ENCODE measurements around the gene EHD3.

EHD3 gene

DNA sequence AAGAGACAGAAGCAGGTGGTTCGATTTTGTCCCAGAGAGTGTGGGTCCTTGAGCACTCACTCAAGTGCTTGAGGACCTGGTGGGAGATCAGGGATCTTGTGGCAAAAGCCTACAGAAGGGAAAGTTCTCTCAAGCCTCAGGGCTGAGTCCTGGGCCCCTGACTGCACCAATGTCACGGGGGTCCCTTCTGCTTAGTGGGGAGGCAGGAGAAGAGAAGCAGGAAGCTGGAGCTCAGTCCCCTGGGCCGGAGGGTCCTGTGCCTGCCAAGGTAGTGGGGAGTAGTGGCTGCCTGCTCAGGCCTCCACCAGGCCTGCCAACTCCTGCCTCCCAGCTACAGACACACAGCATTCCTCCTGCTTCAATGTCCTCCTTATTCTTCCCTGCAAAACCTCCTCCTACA is 28.3 kb upstream of the EHD3 start:
- H3K27me3 ChIP-seq (ENCODE audit: low read length) = no peaks in the 10 kb centered on the region
- no peaks in the 10 kb centered on the region for H3K9me3 ChIP-seq (ENCODE audit: insufficient read depth, low read length)
- no peak overlapping the region for H2AFZ ChIP-seq (ENCODE audit: low read depth, low read length, severe bottlenecking)
- H3K4me3 ChIP-seq (ENCODE audit: insufficient read depth, low read length, poor library complexity, severe bottlenecking) = no peak overlapping the region
- no peak for TF ChIP-seq EZH2phosphoT487 (conservative IDR thresholded peaks at IDR 0.05; ENCODE audit: low read length)
- H3K4me2 ChIP-seq (ENCODE audit: low read depth, low read length, poor library complexity, severe bottlenecking) = no peak overlapping the region
- no peak overlapping the region for H3K9ac ChIP-seq (ENCODE audit: low read length)
- H4K20me1 ChIP-seq (ENCODE audit: low read depth, low read length) = no peaks in the 10 kb centered on the region
- H3K36me3 ChIP-seq (ENCODE audit: low read length) = no peaks in the 10 kb centered on the region
- no peaks in the 10 kb centered on the region for H3F3A ChIP-seq (ENCODE audit: insufficient read depth)
- H3K27ac ChIP-seq (ENCODE audit: low read depth, low read length) = no peak overlapping the region
- H3K9me2 ChIP-seq (replicated peaks; ENCODE audit: insufficient read depth, low read length) = no peaks in the 10 kb centered on the region
- H3K79me2 ChIP-seq (ENCODE audit: insufficient read depth, low read length) = no peaks in the 10 kb centered on the region

GRCh38 chr2:31207790-31208189 is 26.2 kb upstream of the EHD3 start:
- no peaks in the 10 kb centered on the region for H3K79me2 ChIP-seq (ENCODE audit: insufficient read depth, low read length)
- H2AFZ ChIP-seq (ENCODE audit: low read depth, low read length, severe bottlenecking) = no peak overlapping the region
- no peak overlapping the region for H3K4me3 ChIP-seq (ENCODE audit: insufficient read depth, low read length, poor library complexity, severe bottlenecking)
- TF ChIP-seq EZH2phosphoT487 (conservative IDR thresholded peaks at IDR 0.05; ENCODE audit: low read length) (no peak), CTCF (IDR thresholded peaks at IDR 0.05; ENCODE audit: insufficient read depth, low read length, poor library complexity, severe bottlenecking) (no peak)
- no peaks in the 10 kb centered on the region for H3K36me3 ChIP-seq (ENCODE audit: low read length)
- no peaks in the 10 kb centered on the region for H3K9me3 ChIP-seq (ENCODE audit: insufficient read depth, low read length)
- no peak overlapping the region for H3K4me2 ChIP-seq (ENCODE audit: low read depth, low read length, poor library complexity, severe bottlenecking)
- no peak overlapping the region for H3K9ac ChIP-seq (ENCODE audit: low read length)
- no peak overlapping the region for H3K27ac ChIP-seq (ENCODE audit: low read depth, low read length)
- no peaks in the 10 kb centered on the region for H3F3A ChIP-seq (ENCODE audit: insufficient read depth)
- no peaks in the 10 kb centered on the region for H3K9me2 ChIP-seq (replicated peaks; ENCODE audit: insufficient read depth, low read length)
- H3K27me3 ChIP-seq (ENCODE audit: low read length) = no peaks in the 10 kb centered on the region
- no peaks in the 10 kb centered on the region for H4K20me1 ChIP-seq (ENCODE audit: low read depth, low read length)

DNA sequence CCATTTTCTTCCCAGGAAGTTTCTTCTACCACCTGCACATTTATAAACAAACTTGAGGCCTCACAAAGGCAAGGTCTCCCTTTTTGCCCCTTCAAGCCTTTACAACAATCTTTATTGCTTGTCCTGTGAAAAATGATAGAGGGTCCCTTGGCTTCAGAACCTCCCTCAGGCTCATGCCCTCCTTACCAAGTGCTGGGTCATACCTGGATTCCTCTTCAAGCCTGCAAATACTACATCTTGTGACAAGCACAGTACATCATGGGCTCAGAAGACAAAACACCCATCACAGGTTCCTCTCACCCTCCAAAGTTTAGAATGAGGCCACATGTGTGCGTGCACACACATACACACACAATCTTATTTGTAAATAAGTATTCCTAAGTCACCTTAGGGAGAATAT is 25.7 kb upstream of the EHD3 start:
- Histone ChIP-seq H3K9me3 (ENCODE audit: insufficient read depth, low read length) (no peaks in the 10 kb centered on the region), H4K20me1 (ENCODE audit: low read depth, low read length) (no peaks in the 10 kb centered on the region), H2AFZ (ENCODE audit: low read depth, low read length, severe bottlenecking) (no peak overlapping the region), H3K4me3 (ENCODE audit: insufficient read depth, low read length, poor library complexity, severe bottlenecking) (no peak overlapping the region), H3K27ac (ENCODE audit: low read depth, low read length) (no peak overlapping the region), H3K9ac (ENCODE audit: low read length) (no peak overlapping the region), H3K36me3 (ENCODE audit: low read length) (no peaks in the 10 kb centered on the region), H3F3A (ENCODE audit: insufficient read depth) (no peaks in the 10 kb centered on the region), H3K27me3 (ENCODE audit: low read length) (no peaks in the 10 kb centered on the region), H3K9me2 (replicated peaks; ENCODE audit: insufficient read depth, low read length) (no peaks in the 10 kb centered on the region), H3K4me2 (ENCODE audit: low read depth, low read length, poor library complexity, severe bottlenecking) (no peak overlapping the region), H3K79me2 (ENCODE audit: insufficient read depth, low read length) (no peaks in the 10 kb centered on the region)
- no peak for TF ChIP-seq EZH2phosphoT487 (conservative IDR thresholded peaks at IDR 0.05; ENCODE audit: low read length)
- TF ChIP-seq CTCF (IDR thresholded peaks at IDR 0.05; ENCODE audit: insufficient read depth, low read length, poor library complexity, severe bottlenecking) = no peak

DNA sequence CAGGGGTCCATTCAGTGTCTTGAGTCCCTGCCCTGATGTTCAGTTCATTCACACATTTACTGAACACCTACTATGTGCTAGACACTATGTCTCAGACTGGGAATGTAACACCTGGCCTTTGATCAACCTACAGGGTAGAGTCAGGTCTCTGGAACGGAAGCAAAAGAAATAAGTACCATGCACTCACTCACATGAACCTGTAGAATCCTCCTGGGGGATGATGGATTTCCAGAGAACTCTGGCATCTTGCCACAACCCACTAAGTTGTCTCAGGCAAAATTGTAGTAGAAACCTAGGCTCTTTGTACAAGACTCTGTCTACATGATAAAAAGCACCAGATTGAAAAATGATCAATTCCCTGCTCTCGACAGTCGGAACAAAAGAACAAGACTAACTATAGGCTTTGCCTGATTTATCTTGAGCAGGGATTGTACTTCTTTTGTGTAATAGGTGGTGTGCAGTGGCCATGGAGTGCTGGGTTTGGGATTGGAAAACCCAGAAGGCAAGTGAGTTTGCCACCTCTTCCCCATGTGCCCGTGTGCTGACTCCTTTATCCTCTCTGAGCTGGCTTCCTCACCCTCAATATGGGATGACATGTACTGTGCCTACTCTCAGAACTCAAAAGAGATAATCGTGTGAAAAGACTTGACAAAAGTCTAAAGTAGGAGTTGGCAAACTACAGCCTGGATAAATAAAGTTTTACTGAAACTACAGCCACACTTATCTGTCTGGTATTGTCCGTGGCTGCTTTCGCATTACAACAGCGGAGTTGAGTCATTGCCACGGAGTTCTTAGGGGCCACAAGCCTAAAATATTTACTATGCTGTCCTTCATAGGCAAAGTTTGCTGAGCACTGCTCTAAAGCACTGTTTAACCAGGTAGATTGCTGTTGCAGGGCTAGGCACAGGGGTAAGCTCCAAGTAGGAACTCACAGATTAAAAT is 21.0 kb upstream of the EHD3 start:
- H4K20me1 ChIP-seq (ENCODE audit: low read depth, low read length) = no peaks in the 10 kb centered on the region
- no peaks in the 10 kb centered on the region for H3K27me3 ChIP-seq (ENCODE audit: low read length)
- H3K4me2 ChIP-seq (ENCODE audit: low read depth, low read length, poor library complexity, severe bottlenecking) = no peak overlapping the region
- no peak overlapping the region for H3K9ac ChIP-seq (ENCODE audit: low read length)
- H3K4me3 ChIP-seq (ENCODE audit: insufficient read depth, low read length, poor library complexity, severe bottlenecking) = no peak overlapping the region
- H3K9me2 ChIP-seq (replicated peaks; ENCODE audit: insufficient read depth, low read length) = no peaks in the 10 kb centered on the region
- H3F3A ChIP-seq (ENCODE audit: insufficient read depth) = no peaks in the 10 kb centered on the region
- H2AFZ ChIP-seq (ENCODE audit: low read depth, low read length, severe bottlenecking) = no peak overlapping the region
- no peak overlapping the region for H3K27ac ChIP-seq (ENCODE audit: low read depth, low read length)
- no peaks in the 10 kb centered on the region for H3K9me3 ChIP-seq (ENCODE audit: insufficient read depth, low read length)
- H3K36me3 ChIP-seq (ENCODE audit: low read length) = no peaks in the 10 kb centered on the region
- TF ChIP-seq EZH2phosphoT487 (conservative IDR thresholded peaks at IDR 0.05; ENCODE audit: low read length) = no peak
- TF ChIP-seq CTCF (IDR thresholded peaks at IDR 0.05; ENCODE audit: insufficient read depth, low read length, poor library complexity, severe bottlenecking) = no peak
- H3K79me2 ChIP-seq (ENCODE audit: insufficient read depth, low read length) = no peaks in the 10 kb centered on the region

All from SU-DHL-6 (cell line).